Measurements from ENCODE around the gene ZNRD2. TPM values are rescaled to one million over a fixed set of nuclear protein-coding genes. Genes with fewer than 3 reads are reported as not detected.

Gene ZNRD2, protein sequence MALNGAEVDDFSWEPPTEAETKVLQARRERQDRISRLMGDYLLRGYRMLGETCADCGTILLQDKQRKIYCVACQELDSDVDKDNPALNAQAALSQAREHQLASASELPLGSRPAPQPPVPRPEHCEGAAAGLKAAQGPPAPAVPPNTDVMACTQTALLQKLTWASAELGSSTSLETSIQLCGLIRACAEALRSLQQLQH
- 93.6 and 98.5 TPM in 2 replicates for total RNA-seq (2014; rRNA removed; shearing (Covaris generic))

DNA sequence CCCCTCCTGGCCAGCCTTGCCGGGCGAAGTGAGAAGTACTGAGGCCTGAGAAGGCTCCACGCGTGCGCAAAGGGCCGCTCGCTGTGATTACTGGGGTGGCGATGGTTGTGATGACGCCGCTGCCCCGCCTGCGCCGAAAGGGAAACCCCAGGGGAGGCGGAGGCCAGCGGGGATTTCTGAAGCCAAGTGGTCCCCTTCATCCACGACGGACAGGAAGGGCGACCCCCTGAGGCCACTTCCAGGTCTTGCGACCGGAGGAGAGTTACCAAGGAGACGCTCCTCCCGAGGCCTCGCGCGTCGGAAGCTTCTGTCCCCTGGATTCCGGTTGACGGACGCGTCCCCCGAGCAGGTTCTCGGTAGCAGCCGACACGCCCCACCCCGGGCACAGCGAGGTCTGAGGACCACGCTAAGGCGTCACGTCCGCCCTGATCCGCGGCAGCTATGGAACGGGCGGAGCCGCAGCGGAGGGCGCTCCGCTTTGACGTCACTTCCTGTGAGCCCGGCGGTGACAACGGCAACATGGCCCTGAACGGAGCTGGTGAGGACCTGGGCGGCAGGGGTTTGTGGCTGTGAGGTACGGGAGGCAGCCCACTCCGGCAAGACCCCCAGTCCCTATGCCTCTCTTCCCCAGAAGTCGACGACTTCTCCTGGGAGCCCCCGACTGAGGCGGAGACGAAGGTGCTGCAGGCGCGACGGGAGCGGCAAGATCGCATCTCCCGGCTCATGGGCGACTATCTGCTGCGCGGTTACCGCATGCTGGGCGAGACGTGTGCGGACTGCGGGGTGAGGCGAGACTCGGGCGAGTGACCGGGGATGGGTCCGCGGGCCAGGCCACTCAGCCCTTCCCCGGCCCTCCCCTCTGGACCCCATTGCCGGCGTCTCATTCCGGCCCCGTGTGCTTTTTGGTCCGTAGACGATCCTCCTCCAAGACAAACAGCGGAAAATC lies at the start of gene ZNRD2:
TSS of gene ZNRD2 (plus strand) at position 505 of the 946 bp plus-strand sequence. CDS start at position 520, 15 bp downstream.

DNA sequence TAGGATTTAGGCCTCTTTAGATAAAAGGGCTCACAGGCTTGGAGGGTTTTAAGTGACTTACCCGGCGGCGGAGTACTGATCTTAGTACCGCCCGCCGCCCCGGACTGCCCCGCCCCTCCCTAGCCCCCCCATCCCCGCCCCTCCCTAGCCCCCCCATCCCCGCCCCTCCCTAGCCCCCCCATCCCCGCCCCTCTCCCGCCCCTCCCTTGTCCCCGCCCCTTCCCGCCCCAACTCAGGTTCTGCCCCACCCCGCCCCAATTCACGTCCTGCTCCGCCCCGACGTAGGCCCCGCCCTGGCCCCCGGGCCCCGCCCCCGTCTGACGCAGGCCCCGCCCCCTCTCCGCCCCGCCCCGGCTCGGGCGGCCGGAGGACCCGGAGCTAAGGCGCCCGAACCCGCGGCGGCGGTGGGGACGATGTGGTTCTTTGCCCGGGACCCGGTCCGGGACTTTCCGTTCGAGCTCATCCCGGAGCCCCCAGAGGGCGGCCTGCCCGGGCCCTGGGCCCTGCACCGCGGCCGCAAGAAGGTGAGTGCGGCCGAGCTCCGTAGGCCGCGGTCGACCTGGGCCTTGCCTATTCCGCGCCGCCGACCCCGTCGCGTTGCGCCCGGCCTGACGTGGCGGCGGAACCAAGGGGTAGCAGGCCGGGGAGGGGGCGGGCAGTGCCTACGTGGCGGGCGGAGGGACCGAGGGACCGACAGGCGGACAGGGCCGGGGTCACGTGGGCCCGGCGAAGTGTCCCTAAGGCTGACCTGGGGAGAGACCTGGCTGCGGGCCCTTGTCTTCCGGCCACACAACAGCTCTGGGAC lies 45.3 kb upstream of the ZNRD2 start, which contains the start of gene SCYL1:
TSS of gene SCYL1 (plus strand) at position 343 of the 805 bp plus-strand sequence. CDS start at position 414, 71 bp downstream.

DNA sequence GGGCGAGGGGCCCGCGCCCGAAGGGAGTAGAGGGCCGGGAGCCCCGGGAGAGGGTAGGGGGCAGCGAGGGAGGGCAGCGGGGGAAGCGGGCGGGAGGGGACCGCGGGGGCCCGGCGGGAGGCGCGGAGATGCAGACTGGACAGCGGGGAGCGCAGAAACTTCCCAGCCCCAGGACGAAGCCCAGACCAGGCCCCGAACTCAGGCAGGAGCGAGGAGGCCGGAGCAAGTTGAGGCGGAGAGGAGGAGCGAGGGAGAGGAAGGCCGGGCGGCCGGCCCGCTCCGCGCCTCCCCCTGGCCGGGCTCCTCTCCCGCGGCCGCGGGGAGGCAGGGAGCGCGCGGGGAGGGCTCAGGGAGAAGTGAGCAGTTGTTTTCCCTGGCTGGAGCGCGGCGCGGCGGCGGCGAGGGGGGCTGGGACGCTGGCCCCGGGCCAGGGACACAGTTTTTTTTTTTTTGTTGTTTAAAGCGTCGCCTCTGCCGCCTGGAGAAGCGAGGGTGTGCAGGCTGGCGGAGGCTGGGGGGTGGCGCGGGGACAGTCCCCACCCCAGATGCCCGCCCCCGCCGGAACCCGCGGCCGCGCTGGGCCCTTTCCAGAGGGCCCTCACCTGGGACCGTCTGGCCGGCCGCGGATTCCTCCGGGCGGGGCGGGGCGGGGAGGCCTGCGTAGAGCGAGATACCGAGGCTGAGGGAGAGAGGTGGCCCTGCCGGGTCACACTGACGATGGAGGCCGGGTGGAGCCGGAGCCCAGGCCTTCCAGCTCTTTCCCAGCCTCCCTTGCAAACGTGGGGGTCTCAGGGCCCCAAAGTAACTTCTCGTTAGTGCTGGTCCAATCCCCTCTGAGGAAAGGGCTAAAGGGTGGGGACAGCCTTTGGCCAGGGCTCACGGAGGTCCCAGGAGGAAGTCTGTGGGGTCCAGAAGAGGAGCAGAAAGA lies 12.0 kb upstream of the ZNRD2 start, which contains the start of gene LTBP3:
TSS of gene LTBP3 (minus strand) at position 358 of the 928 bp plus-strand sequence. CDS start 400 bp downstream, outside the sequence.

DNA sequence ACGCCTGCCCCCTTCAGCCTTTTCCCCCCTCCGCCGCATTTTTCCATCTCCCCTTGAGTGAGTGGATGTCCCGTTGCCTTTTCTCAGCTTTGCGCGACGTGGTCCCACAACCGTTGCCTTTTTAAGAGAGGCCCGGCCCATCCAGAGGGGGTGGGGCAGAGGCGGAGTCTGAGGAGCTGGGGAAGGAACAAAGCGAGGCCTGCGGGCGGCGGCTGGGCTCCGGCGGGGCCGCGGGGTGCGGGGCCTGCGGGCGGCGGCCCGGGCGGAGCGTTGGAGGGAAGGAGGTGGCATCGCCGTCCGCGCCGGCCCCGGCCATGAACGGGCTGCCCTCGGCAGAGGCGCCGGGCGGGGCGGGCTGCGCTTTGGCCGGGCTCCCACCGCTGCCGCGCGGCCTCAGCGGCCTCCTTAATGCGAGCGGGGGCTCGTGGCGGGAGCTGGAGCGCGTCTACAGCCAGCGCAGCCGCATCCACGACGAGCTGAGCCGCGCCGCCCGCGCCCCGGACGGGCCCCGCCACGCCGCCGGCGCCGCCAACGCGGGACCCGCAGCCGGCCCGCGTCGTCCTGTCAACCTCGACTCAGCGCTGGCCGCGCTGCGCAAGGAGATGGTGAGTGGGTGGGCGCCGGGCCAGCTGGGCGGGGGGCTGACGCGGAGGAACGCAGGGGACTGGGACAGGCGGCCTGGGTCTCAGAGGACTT lies 2.2 kb downstream of the ZNRD2 start, which contains the start of gene FAM89B:
TSS of gene FAM89B (plus strand) at position 183 of the 696 bp plus-strand sequence. CDS start at position 315, 132 bp downstream.

DNA sequence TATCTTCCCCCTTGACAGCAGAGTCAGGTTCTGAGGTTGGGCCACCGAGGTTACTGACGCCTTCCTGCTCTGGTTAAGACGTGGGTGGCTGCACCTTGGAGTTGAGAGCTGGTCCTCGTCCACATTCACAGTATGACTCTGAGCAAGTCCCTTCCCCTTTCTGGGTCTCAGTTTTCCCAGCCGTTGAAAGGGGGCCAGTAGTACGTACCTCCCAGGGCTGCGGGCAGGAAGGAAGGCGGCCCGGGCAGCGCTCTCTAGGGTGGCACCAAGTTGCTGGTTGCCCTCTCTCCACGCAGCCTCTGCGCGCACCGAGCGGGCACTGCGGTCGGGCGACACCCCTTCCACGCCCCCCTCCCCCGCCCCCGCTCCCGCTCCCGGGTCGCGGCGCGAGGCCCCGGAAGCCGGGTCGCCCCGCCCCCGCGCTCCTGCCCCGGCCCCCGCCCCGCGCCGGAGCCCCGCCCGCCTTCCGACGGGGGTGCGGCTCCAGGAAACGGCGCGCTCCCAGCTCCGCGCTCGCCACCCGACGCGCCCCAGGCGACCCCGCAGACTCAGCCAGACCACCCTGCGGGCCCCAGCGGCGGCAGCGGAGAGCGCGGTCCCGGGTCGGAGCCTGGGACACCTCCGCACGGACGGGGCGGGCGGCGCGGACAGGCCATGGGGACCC lies 5.4 kb downstream of the ZNRD2 start, which contains the start of gene EHBP1L1:
TSS of gene EHBP1L1 (plus strand) at position 486 of the 664 bp plus-strand sequence. CDS start 250 bp downstream, outside the sequence.

DNA sequence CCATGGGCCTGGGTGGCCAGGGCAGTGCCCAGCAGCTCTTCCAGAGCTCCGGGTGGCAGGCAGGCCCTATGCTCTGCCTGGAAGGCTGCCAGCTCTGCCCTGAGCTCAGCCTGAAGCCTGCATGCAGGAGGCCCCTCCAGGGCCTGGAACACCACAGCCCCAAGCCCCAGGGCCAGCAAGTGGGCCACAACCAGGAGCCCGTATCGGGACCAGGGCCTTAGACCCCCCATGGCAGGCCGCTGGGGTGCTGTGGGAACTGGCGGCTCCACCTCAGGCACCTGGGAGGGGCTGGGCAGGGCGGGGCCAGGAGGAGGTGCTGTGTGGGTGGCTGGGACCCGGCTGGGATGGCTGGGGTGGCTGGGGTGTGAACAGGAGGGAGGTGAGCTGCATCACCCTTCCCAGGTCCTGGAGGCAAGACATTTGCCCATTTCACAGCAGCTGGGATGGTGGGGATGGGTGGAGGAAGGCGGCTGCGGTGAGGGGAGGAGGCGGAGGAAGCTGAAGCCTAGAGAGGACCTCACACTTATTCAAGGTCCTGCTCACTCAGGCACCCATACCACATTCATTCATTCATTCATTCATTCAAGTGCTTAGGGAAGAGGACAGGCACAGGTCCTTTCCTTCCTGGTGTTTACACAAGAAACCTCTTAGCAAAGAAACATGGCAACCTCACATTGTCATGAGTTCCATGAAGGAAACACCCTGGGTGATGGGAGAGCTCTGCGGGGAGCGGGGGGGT lies 25.4 kb downstream of the ZNRD2 start, which contains the start of gene KCNK7:
TSS of gene KCNK7 (minus strand) at position 258 of the 739 bp plus-strand sequence. CDS start at position 230, 28 bp downstream.

DNA sequence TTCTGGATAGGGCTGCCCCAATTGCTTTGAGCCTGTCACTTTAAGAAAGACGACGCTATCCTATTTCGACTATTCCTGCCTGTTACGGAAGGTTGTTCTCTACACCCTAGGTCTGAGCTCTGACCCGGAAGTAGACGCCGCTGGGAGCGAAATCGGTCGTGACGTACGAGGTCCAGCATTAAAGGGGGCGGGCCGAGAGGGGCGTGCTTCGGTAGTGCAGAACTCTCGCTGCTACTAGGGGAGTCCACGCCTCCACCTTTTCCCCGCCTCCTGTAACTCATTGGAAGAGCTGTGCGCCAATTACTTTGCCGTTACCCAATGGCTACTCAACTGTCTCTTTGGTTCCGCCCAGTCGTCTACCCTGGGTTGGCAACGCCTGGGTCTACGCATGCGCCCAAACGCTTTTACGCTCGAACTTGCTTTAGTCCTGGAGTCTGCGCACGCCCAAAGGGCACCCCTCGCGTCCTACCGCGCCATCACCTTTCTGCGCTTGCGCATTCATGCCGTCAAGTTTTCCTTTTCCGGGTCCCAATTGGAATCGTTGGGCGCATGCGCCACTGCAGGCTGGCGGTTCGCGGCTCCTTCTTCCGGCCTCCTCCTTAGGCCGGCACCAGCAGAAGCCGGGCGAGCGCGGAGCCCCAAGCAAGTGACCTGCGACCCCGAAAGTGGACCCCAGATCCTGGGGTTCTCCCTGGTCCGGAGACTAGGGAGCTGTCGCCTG lies 45.1 kb downstream of the ZNRD2 start, which contains the start of gene PCNX3:
TSS of gene PCNX3 (plus strand) at position 548 of the 721 bp plus-strand sequence. CDS start 536 bp downstream, outside the sequence.

Small RNA genes within 50 kb of the gene (small RNA-seq; reads per million reads assigned to genes)
- not detected for gene AP001362.1

Other genes starting within 250 kb of the ZNRD2 start
- gene DPF2, start 236.6 kb upstream of the ZNRD2 start, total RNA-seq (2014; rRNA removed; shearing (Covaris generic)), result 47.7 and 62.2 TPM in 2 replicates
- 1.2 and 1.4 TPM in 2 replicates for gene TIGD3, start 215.7 kb upstream of the ZNRD2 start, total RNA-seq (2014; rRNA removed; shearing (Covaris generic))
- 14.1 and 15.8 TPM in 2 replicates for gene SLC25A45, start 187.8 kb upstream of the ZNRD2 start, total RNA-seq (2014; rRNA removed; shearing (Covaris generic))
- 76.8 and 79.3 TPM in 2 replicates for gene FRMD8, start 183.8 kb upstream of the ZNRD2 start, total RNA-seq (2014; rRNA removed; shearing (Covaris generic))
- gene NEAT1, start 147.7 kb upstream of the ZNRD2 start, total RNA-seq (2014; rRNA removed; shearing (Covaris generic)), result 69.3 and 73.0 TPM in 2 replicates
- 2,655 and 2,827 TPM in 2 replicates for gene MALAT1, start 71.4 kb upstream of the ZNRD2 start, total RNA-seq (2014; rRNA removed; shearing (Covaris generic))
- 144 TPM in 2 replicates for gene SCYL1, start 45.4 kb upstream of the ZNRD2 start, total RNA-seq (2014; rRNA removed; shearing (Covaris generic))
- gene LTBP3, start 12.1 kb upstream of the ZNRD2 start, total RNA-seq (2014; rRNA removed; shearing (Covaris generic)), result 205 and 209 TPM in 2 replicates
- gene FAM89B, start 2.1 kb downstream of the ZNRD2 start, total RNA-seq (2014; rRNA removed; shearing (Covaris generic)), result 43.3 and 48.4 TPM in 2 replicates
- 147 and 171 TPM in 2 replicates for gene EHBP1L1, start 5.6 kb downstream of the ZNRD2 start, total RNA-seq (2014; rRNA removed; shearing (Covaris generic))
- gene KCNK7, start 25.3 kb downstream of the ZNRD2 start, total RNA-seq (2014; rRNA removed; shearing (Covaris generic)), result 0.27 and 0.30 TPM in 2 replicates
- gene MAP3K11, start 43.7 kb downstream of the ZNRD2 start, total RNA-seq (2014; rRNA removed; shearing (Covaris generic)), result 32.6 and 44.9 TPM in 2 replicates
- gene PCNX3, start 45.3 kb downstream of the ZNRD2 start, total RNA-seq (2014; rRNA removed; shearing (Covaris generic)), result 38.1 and 38.7 TPM in 2 replicates
- gene SIPA1, start 67.6 kb downstream of the ZNRD2 start, total RNA-seq (2014; rRNA removed; shearing (Covaris generic)), result 34.2 and 35.5 TPM in 2 replicates
- gene RELA, start 92.4 kb downstream of the ZNRD2 start, total RNA-seq (2014; rRNA removed; shearing (Covaris generic)), result 41.8 and 44.5 TPM in 2 replicates
- 84.3 and 89.4 TPM in 2 replicates for gene KAT5, start 141.8 kb downstream of the ZNRD2 start, total RNA-seq (2014; rRNA removed; shearing (Covaris generic))
- 115 and 149 TPM in 2 replicates for gene RNASEH2C, start 150.3 kb downstream of the ZNRD2 start, total RNA-seq (2014; rRNA removed; shearing (Covaris generic))
- 23.7 and 24.5 TPM in 2 replicates for gene AP5B1, start 210.5 kb downstream of the ZNRD2 start, total RNA-seq (2014; rRNA removed; shearing (Covaris generic))
- gene OVOL1, start 216.6 kb downstream of the ZNRD2 start, total RNA-seq (2014; rRNA removed; shearing (Covaris generic)), result 0.11 TPM in 2 replicates